Occipital lobe (tissue), 3 donors: ENCODE results near the gene FMNL3. TPM values are rescaled to one million over a fixed set of nuclear protein-coding genes. Genes with fewer than 3 reads are reported as not detected.
"Not testable (repeated sequence)": the region's sequence is repeated elsewhere in the genome, so short reads cannot be mapped to it uniquely, and the experiment has no call there.

Experiments used
- DNase-seq: peaks from one replicate; lab custom pipeline; 2025; lab: John Stamatoyannopoulos, UW
- small RNA-seq: library from RNA; depleted of rRNA; stranded (forward); fragments of <200 nt; gene quantifications from one replicate; pipeline ENCODE3, GENCODE V24; 2014
- total RNA-seq: library from RNA; depleted of rRNA; stranded (reverse); fragments of >200 nt; gene quantifications from one replicate; pipeline ENCODE4 v1.2.3, GENCODE V29; 2014

FMNL3 gene
- total RNA-seq, 1 donor from 2014 or later: 12.0 TPM

DNA sequence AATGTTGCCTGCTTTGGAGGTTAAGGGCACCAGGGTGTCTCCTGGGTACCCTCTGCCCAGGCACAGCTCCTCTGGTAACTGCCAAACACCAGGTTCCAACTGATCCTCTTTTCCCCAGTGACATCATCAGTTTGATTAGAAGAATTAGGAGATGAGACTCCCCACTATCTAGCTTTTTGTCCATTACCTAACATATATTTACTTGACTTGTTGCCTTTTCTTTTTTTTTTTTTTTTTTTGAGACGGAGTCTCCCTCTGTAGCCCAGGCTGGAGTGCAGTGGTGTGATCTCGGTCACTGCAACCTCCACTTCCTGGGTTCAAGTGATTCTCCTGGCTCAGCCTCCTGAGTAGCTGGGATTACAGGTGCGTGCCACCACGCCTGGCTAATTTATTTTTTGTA, 101.7 kb downstream of the FMNL3 start, which contains the start of gene FAM186B:
TSS of gene FAM186B (minus strand) at position 101 of the 400 bp plus-strand sequence. CDS start 162 bp downstream, outside the sequence.
- not testable (repeated sequence) for DNase-seq

DNA sequence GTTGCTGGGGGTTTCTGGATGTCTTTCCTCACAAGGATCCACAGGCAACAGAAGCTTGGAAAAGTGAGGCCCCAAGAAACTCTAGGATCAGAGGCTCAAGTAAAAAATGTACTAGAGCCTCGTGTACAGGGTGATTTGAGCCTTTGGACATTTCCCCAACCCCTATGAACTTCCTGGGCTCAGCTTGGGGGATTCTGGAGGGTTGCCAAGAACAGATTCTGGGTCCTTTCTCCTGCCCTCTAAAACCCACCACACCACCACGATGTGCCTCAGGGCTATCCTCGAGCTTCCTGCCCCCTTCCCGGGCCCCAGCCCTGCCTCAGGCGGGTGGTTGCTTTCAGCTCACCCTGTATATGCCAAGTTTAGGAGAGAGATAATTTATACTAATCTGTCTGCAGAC, 102.3 kb downstream of the FMNL3 start:
- no peak for DNase-seq

GRCh38 chr12:49603721-49604120, 103.5 kb downstream of the FMNL3 start:
- DNase-seq: no peak

DNA sequence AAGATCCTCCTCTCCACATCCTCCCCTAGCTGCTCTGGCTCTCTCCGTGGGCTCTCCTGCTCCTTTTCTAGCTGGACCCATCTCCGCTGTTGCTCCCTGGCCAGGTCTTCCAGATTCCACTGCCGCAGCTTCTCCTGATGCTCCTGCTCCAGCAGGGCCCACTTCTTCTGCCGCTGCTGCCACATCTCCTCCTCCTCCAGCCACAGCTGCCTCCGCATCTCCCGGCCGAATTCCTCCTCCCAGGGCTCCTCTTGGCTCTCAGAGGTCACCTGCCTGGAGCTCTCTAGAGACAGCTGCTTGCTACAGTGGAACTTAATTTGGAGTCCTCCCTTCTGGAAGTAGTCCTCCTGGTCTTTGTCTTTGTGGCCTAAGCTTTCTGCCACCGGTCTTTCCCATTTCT, 107.2 kb downstream of the FMNL3 start:
- DNase-seq: no peak

DNA sequence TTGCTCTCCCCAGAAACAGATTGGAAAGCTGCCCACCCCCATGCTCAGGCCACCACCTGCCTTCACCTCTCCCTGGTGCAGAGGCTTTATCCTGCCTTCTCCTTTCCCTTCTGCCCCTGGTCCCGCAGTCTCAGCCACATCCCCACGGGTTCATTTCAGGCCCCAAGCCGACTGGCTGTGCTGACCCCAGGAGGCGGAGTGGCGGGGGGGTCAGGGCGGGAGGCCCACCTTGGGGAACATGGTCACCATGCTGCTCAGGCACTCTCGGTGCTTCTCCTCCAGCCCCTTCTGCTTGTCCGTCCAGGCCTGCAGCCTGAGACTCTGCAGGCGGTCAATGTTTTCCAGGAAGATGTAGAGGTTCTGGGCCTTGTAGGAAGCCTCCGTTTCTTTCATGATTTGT, 108.7 kb downstream of the FMNL3 start:
- no peak for DNase-seq

GRCh38 chr12:49588721-49589516, 118.3 kb downstream of the FMNL3 start:
- no peak for DNase-seq

DNA sequence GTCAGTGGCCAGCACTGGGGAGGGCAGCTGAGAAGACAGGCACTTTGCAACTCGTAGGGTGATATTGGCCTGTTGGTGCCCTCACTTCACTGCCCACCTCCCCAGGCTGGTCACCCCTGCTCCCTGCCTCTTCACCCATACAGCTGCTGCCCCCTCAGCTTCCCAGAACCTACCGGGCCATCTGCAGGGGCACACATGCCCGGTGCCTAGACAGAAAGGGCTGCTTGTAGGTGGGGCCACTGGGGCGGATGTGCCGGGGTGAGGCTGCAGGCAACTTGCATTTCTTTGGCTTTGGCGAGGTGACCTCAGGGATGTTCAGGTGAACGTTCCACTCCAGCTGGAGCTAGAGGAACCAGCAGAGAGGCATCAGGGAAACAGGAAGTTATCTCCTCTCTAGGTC, 118.9 kb downstream of the FMNL3 start:
- DNase-seq: no peak

DNA sequence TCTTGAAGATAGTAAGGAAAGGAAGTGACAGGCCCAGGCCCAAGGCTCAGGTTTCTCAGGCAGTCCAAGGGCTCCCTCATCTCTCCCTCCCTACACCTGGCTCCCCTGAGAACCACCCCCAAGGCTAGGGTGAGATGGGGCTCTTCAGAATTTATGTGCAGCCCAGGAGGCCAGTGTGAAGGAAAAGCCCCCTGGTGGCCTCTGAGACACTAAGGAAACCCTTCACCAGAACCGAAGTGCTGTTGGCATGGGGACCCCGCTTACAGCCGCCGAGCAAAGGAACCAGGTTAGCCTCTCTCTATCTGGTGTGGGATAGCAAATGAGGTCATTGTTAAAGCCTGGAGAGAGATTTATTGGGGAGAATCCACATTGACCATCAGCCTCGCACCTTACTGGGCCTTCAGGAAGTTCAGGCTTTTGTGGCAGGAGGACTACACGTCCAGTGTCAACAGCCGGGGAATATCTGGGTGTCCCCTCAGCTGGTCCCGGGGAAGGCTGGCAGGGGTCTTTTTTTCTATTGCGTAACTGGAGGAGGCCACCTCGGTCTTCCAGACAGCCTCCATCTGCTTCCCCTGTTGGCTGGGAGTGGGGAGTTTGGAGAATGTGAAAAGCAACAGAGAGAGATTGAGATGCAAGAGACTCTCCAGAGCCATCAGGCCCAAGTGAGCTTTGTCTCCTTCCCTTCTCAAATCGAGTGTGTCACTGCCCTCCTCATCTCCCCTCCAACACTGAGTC, 119.9 kb downstream of the FMNL3 start:
- DNase-seq: no peak

Small RNA genes within 50 kb of the gene (small RNA-seq; reads per million reads assigned to genes)
- gene AC020612.2 (not detected), gene HIGD1AP9 (not detected), gene POLR2KP1 (not detected), gene RNU6-834P (not detected)

Other genes starting within 250 kb of the FMNL3 start
- gene KCNH3, start 168.4 kb downstream of the FMNL3 start, total RNA-seq: 7.5 TPM
- 29.9 TPM for gene MCRS1, start 139.3 kb downstream of the FMNL3 start, total RNA-seq
- not detected for gene FAM186B, start 101.8 kb downstream of the FMNL3 start, total RNA-seq
- 15.0 TPM for gene PRPF40B, start 83.8 kb downstream of the FMNL3 start, total RNA-seq
- gene TMBIM6, start 34.2 kb upstream of the FMNL3 start, total RNA-seq: 256 TPM
- gene NCKAP5L, start 121.0 kb upstream of the FMNL3 start, total RNA-seq: 10.3 TPM
- gene BCDIN3D, start 135.7 kb upstream of the FMNL3 start, total RNA-seq: 7.2 TPM
- 22.3 TPM for gene FAIM2, start 196.5 kb upstream of the FMNL3 start, total RNA-seq
- gene AQP2, start 243.3 kb upstream of the FMNL3 start, total RNA-seq: not detected